H1 (cell line): Measurements from ENCODE around the gene DENND4B.

Source experiments
- CREB1 ChIP-seq: IDR thresholded peaks from 2 replicates; pipeline ENCODE4 v1.6.1; 2012; ENCODE audit warnings: inconsistent platforms
- CTCF ChIP-seq, 3 experiments: IDR thresholded peaks; 1 replicate in 2 of 3; 2 replicates in 1 of 3; pipeline versions ENCODE4 v1.5.1 to v1.6.1; 2011; ENCODE audit warnings: low read length in 3 of 3, mild to moderate bottlenecking in 3 of 3, inconsistent platforms in 2 of 3, low read depth in 1 of 3, moderate library complexity in 1 of 3; ENCODE audit not compliant: insufficient read depth in 1 of 3; ENCODE audit errors: control extremely low read depth in 1 of 3
- KDM1A ChIP-seq: fragments of 200-600, 300-600 bp; sonication (generic); IDR thresholded peaks from 2 replicates; pipeline ENCODE4 v1.7.1; 2016; ENCODE audit warnings: mild to moderate bottlenecking, low read length, borderline replicate concordance
- POLR2A ChIP-seq, 2 experiments: IDR thresholded peaks; 1 replicate in 1 of 2; 2 replicates in 1 of 2; pipeline ENCODE4 v1.6.1; 2011; ENCODE audit warnings: low read depth in 2 of 2, low read length in 2 of 2, mild to moderate bottlenecking in 2 of 2; ENCODE audit errors: control extremely low read depth in 1 of 2
- SIN3A ChIP-seq, 2 experiments: IDR thresholded peaks in 1 of 2; conservative IDR thresholded peaks in 1 of 2; 2 replicates each; pipeline ENCODE4 v1.6.1; 2011 to 2012; ENCODE audit warnings: low read length in 2 of 2, improper control_type of control experiment in 1 of 2, low read depth in 1 of 2, mild to moderate bottlenecking in 1 of 2
- TEAD4 ChIP-seq: IDR thresholded peaks from 2 replicates; pipeline ENCODE4 v1.6.1; 2012; ENCODE audit warnings: low read depth, low read length, inconsistent platforms, mixed read lengths

GRCh38 chr1:153939476-153939875 lies 7.0 kb downstream of the DENND4B start:
- no peak for TF ChIP-seq SIN3A (conservative IDR thresholded peaks at IDR 0.05 in 1 of 2, IDR thresholded peaks at IDR 0.05 in 1 of 2; ENCODE audit: low read depth in 1 of 2, low read length in 2 of 2)
- TF ChIP-seq CREB1 = no peak
- no peak for TF ChIP-seq TEAD4
- TF ChIP-seq CTCF (IDR thresholded peaks at IDR 0.05; ENCODE audit: control extremely low read depth in 1 of 3, insufficient read depth in 1 of 3, low read depth in 1 of 3, low read length in 3 of 3) = no peak
- TF ChIP-seq KDM1A = no peak
- no peak for TF ChIP-seq POLR2A (IDR thresholded peaks at IDR 0.05; ENCODE audit: control extremely low read depth in 1 of 2, low read depth in 2 of 2, low read length in 2 of 2)
